ENCODE data around the gene CDT1.

DNA sequence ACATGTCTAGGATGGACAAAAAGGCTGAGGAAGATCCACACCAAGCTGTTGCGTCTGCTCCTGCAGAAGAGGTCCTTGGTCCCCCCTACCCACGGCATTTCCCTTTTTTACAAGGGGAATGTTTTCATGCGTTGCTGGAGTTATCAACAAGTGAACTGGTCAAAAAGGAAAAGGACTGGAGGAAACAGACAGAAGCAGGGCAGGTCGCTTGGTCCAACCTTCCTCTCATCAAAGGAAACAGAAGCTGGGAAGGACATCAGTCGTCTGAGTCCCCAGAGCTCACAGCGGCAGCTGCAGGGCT is 44.7 kb upstream of the CDT1 start:
- TF ChIP-seq, protein P1, sequence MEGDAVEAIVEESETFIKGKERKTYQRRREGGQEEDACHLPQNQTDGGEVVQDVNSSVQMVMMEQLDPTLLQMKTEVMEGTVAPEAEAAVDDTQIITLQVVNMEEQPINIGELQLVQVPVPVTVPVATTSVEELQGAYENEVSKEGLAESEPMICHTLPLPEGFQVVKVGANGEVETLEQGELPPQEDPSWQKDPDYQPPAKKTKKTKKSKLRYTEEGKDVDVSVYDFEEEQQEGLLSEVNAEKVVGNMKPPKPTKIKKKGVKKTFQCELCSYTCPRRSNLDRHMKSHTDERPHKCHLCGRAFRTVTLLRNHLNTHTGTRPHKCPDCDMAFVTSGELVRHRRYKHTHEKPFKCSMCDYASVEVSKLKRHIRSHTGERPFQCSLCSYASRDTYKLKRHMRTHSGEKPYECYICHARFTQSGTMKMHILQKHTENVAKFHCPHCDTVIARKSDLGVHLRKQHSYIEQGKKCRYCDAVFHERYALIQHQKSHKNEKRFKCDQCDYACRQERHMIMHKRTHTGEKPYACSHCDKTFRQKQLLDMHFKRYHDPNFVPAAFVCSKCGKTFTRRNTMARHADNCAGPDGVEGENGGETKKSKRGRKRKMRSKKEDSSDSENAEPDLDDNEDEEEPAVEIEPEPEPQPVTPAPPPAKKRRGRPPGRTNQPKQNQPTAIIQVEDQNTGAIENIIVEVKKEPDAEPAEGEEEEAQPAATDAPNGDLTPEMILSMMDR (IDR thresholded peaks at IDR 0.05) = no peak
- TF ChIP-seq POLR2A (IDR thresholded peaks at IDR 0.05) (no peak), POLR2AphosphoS5 (IDR thresholded peaks at IDR 0.05) (no peak), EP300 (IDR thresholded peaks at IDR 0.05) (no peak)
